IMR-90 (cell line): ENCODE measurements around the gene MLLT3. TPM values are rescaled to one million over a fixed set of nuclear protein-coding genes. Genes with fewer than 3 reads are reported as not detected.

Source experiments
- ATAC-seq: fragments of 200-7000 bp; cut with Tn5 transposase; 2 replicates; pipeline ENCODE4 v1.9.1; 2020; ENCODE audit warnings: low read depth, mild to moderate bottlenecking, moderate library complexity
- BruUV-seq: library from RNA; stranded (reverse); fragments of 400-500 nt; replicated peaks from 2 replicates; lab custom pipeline; 2021; lab: Mats Ljungman, UMichigan
- CTCF ChIA-PET: fragments of 300-600 bp; formaldehyde crosslinking; extraction: SDS; loops from one replicate; lab custom pipeline; 2021; ENCODE audit warnings: antibody characterized with exemption; lab: Yijun Ruan, JAX
- POLR2A ChIA-PET: fragments of 300-600 bp; sonication (Branson Sonifier 250); formaldehyde crosslinking; loops from one replicate; lab custom pipeline; 2022; ENCODE audit warnings: antibody characterized with exemption; ENCODE audit not compliant: unreplicated experiment; lab: Charles Lee
- DNase-seq: peaks from one replicate; pipeline ENCODE4 v3.0.0; 2013
- H2AFZ ChIP-seq: replicated peaks from 2 replicates; pipeline ENCODE3; 2013; ENCODE audit warnings: low read length, mild to moderate bottlenecking; ENCODE audit not compliant: poor library complexity
- H2AK5ac ChIP-seq: 2 replicates; pipeline ENCODE4 v1.6.1; 2013; ENCODE audit warnings: low read depth, low read length, inconsistent platforms
- H2AK9ac ChIP-seq: replicated peaks from 2 replicates; pipeline ENCODE3; 2013; ENCODE audit warnings: mild to moderate bottlenecking, low read depth, low read length, moderate library complexity; ENCODE audit not compliant: poor library complexity
- H2BK120ac ChIP-seq: 2 replicates; pipeline ENCODE4 v1.6.1; 2013; ENCODE audit warnings: low read depth, low read length, inconsistent platforms
- H2BK15ac ChIP-seq: 3 replicates; pipeline ENCODE4 v1.6.1; 2013; ENCODE audit warnings: low read depth, low read length, inconsistent platforms
- H2BK20ac ChIP-seq: 2 replicates; pipeline ENCODE4 v1.6.1; 2013; ENCODE audit warnings: low read depth, mild to moderate bottlenecking, inconsistent platforms, low read length, moderate library complexity
- H2BK5ac ChIP-seq: 2 replicates; pipeline ENCODE4 v1.6.1; 2013; ENCODE audit warnings: mild to moderate bottlenecking, low read depth, low read length, inconsistent platforms; ENCODE audit not compliant: poor library complexity, severe bottlenecking
- H3K14ac ChIP-seq: replicated peaks from 2 replicates; pipeline ENCODE4 v1.6.1; 2013; ENCODE audit warnings: low read depth, low read length, inconsistent platforms
- H3K18ac ChIP-seq: 2 replicates; pipeline ENCODE4 v1.6.1; 2013; ENCODE audit warnings: low read depth, low read length, control low read depth
- H3K23ac ChIP-seq: 2 replicates; pipeline ENCODE4 v1.6.1; 2013; ENCODE audit warnings: low read depth, low read length, inconsistent platforms
- H3K27ac ChIP-seq: 2 replicates; pipeline ENCODE4 v1.5.1; 2013; ENCODE audit warnings: mild to moderate bottlenecking, control low read depth, low read length; ENCODE audit not compliant: insufficient read depth
- H3K27me3 ChIP-seq: 2 replicates; pipeline ENCODE4 v1.6.1; 2013; ENCODE audit warnings: low read length; ENCODE audit not compliant: control insufficient read depth, insufficient read depth
- H3K36me3 ChIP-seq: 2 replicates; pipeline ENCODE4 v1.6.1; 2013; ENCODE audit warnings: low read length, mixed read lengths; ENCODE audit not compliant: control insufficient read depth, insufficient read depth
- H3K4ac ChIP-seq: 2 replicates; pipeline ENCODE4 v1.6.1; 2013; ENCODE audit warnings: low read depth, low read length, inconsistent platforms
- H3K4me1 ChIP-seq: 2 replicates; pipeline ENCODE4 v1.6.1; 2013; ENCODE audit warnings: low read length, mixed read lengths; ENCODE audit not compliant: control insufficient read depth, insufficient read depth
- H3K4me2 ChIP-seq: 2 replicates; pipeline ENCODE4 v1.6.1; 2013; ENCODE audit warnings: low read depth, mild to moderate bottlenecking, control low read depth, low read length, moderate library complexity
- H3K4me3 ChIP-seq: 2 replicates; pipeline ENCODE4 v1.5.1; 2013; ENCODE audit warnings: low read depth, mild to moderate bottlenecking, control low read depth, low read length, moderate library complexity; ENCODE audit not compliant: insufficient read depth
- H3K56ac ChIP-seq: 2 replicates; pipeline ENCODE4 v1.6.1; 2013; ENCODE audit warnings: low read length, inconsistent platforms; ENCODE audit not compliant: insufficient read depth; ENCODE audit errors: extremely low read depth
- H3K79me1 ChIP-seq, 2 experiments: 2 replicates each; pipeline ENCODE4 v1.6.1; 2013; ENCODE audit warnings: low read length in 2 of 2, inconsistent platforms in 1 of 2, low read depth in 1 of 2
- H3K9ac ChIP-seq: 2 replicates; pipeline ENCODE4 v1.6.1; 2013; ENCODE audit warnings: low read depth, low read length, control low read depth
- H3K9me1 ChIP-seq: 2 replicates; pipeline ENCODE4 v1.6.1; 2013; ENCODE audit warnings: low read length, inconsistent platforms; ENCODE audit not compliant: insufficient read depth
- H3K9me3 ChIP-seq: 2 replicates; pipeline ENCODE4 v1.6.1; 2013; ENCODE audit warnings: low read length; ENCODE audit not compliant: control insufficient read depth, insufficient read depth
- H4K20me1 ChIP-seq: 2 replicates; pipeline ENCODE4 v1.6.1; 2013; ENCODE audit warnings: low read length, inconsistent platforms; ENCODE audit not compliant: insufficient read depth
- H4K5ac ChIP-seq: 2 replicates; pipeline ENCODE4 v1.6.1; 2013; ENCODE audit warnings: mild to moderate bottlenecking, low read depth, low read length, control low read depth
- H4K8ac ChIP-seq, 2 experiments: 2 replicates each; pipeline ENCODE4 v1.6.1; 2013; ENCODE audit warnings: low read depth in 2 of 2, low read length in 2 of 2, control low read depth in 1 of 2, inconsistent platforms in 1 of 2
- H4K91ac ChIP-seq: 2 replicates; pipeline ENCODE4 v1.6.1; 2013; ENCODE audit warnings: low read depth, low read length, inconsistent platforms; ENCODE audit not compliant: insufficient read depth
- BHLHE40 ChIP-seq: fragments of 150-350 bp; IDR thresholded peaks from 2 replicates; pipeline ENCODE4 v1.6.1; 2016; ENCODE audit warnings: mild to moderate bottlenecking, low read depth, low read length
- CEBPB ChIP-seq: IDR thresholded peaks from 2 replicates; pipeline ENCODE4 v1.6.1; 2012; ENCODE audit warnings: low read depth, low read length, improper control_type of control experiment
- CTCF ChIP-seq: conservative IDR thresholded peaks from 2 replicates; pipeline ENCODE4 v1.5.1; 2012; ENCODE audit warnings: mild to moderate bottlenecking, low read depth, low read length, improper control_type of control experiment
- FOS ChIP-seq: fragments of 150-350 bp; IDR thresholded peaks from 2 replicates; pipeline ENCODE4 v1.6.1; 2016; ENCODE audit warnings: low read depth, low read length
- MAZ ChIP-seq: IDR thresholded peaks from 2 replicates; pipeline ENCODE4 v1.6.1; 2012; ENCODE audit warnings: low read depth, mild to moderate bottlenecking, low read length, improper control_type of control experiment, moderate library complexity, borderline replicate concordance
- MXI1 ChIP-seq: IDR thresholded peaks from 2 replicates; pipeline ENCODE4 v1.6.1; 2012; ENCODE audit warnings: low read depth, mild to moderate bottlenecking, low read length, moderate library complexity, borderline replicate concordance
- POLR2A ChIP-seq: IDR thresholded peaks from 2 replicates; pipeline ENCODE4 v1.6.1; 2012; ENCODE audit warnings: mild to moderate bottlenecking, low read depth, low read length
- WGBS, 2 experiments: methylation state at CpG; one replicate each; pipeline versions ENCODE4 v1.1.5 to v1.1.7; 2013; ENCODE audit warnings: missing lambda C conversion rate in 2 of 2; ENCODE audit not compliant: insufficient read length in 1 of 2; ENCODE audit errors: extremely low coverage in 2 of 2; 5-methylcytosine and 5-hydroxymethylcytosine counted together
- dilution Hi-C: fragments of 300-500 bp; cut with HindIII; formaldehyde crosslinking; loops from one replicate; pipeline ENCODE4 v1.14.3; 2018; ENCODE audit warnings: low sequenced_read_pairs; ENCODE audit not compliant: unreplicated experiment
- in situ Hi-C: fragments of 300-500 bp; cut with MboI; formaldehyde crosslinking; loops from 3 replicates; pipeline ENCODE4 v1.14.3; 2019; ENCODE audit warnings: low sequenced_read_pairs, inconsistent platforms, mixed read lengths
- intact Hi-C: fragments of 100-400 bp; cut with micrococcal nuclease; formaldehyde crosslinking; loops from 2 replicates; pipeline ENCODE4 v1.10.0; 2022
- polyA plus RNA-seq, 3 experiments: library from polyadenylated mRNA; depleted of rRNA; stranded (reverse); fragments of >200 nt; gene quantifications; 2 replicates each; pipeline ENCODE4 v1.2.3, GENCODE V29; 2012; ENCODE audit warnings: low replicate concordance in 1 of 3
- total RNA-seq: library from RNA; depleted of rRNA; stranded (reverse); fragments of >200 nt; gene quantifications from 2 replicates; pipeline ENCODE4 v1.2.3, GENCODE V29; 2012

MLLT3 gene
- total and polyA plus RNA-seq, 2 of the 4 experiments (the other 2 are of a cell fraction), result 10.4 to 21.1 TPM

- no peak overlapping the region; the same call in 1 of the 2 replicates for H3K4me3 ChIP-seq
- peaks cover 2% of the 10 kb centered on the region; the same call in 1 of the 2 replicates for H3K9me3 ChIP-seq
- ATAC-seq (peak; percentile 94), DNase-seq (peak; percentile 87)
- TF ChIP-seq POLR2A (no peak), CEBPB (peak; percentile 78), CTCF (no peak), MAZ (no peak), BHLHE40 (peak; percentile 52; the same call in 1 of the 2 replicates), MXI1 (no peak), FOS (peak; percentile 95)
- H3K4me1 ChIP-seq, result peaks cover 6% of the 10 kb centered on the region
- POLR2A ChIA-PET, result interaction anchor here (0.6 kb wide), 2 partner anchors 48 to 114 kb away, joined by 5 to 6 read pairs; partner anchors contain the start of gene FOCAD
- H3K14ac ChIP-seq, result 0 out of 2 replicates have a peak overlapping the region, but pooled peaks have one; percentile 77
- no peaks in the 10 kb centered on the region for H4K20me1 ChIP-seq
- peak overlapping the region; percentile 1; the same call in 1 of the 2 replicates for H4K5ac ChIP-seq
- in situ Hi-C loops, result no loop called here
- intact Hi-C loops, result loop anchor here (2.0 kb wide), 1 partner anchor 34 kb away; no protein-coding TSS in a partner anchor
- H3K23ac ChIP-seq, result no peak overlapping the region; the same call in 1 of the 2 replicates
- no peak overlapping the region for H4K91ac ChIP-seq
- CTCF ChIA-PET, result no interaction called here
- peak overlapping the region; percentile 69; the same call in 1 of the 2 replicates for H2BK20ac ChIP-seq
- no peak overlapping the region for H2AK9ac ChIP-seq
- 0 out of 3 replicates have a peak overlapping the region, but pooled peaks have one; percentile 86 for H2BK15ac ChIP-seq
- H2BK120ac ChIP-seq, result peak overlapping the region; percentile 50; the same call in 1 of the 2 replicates
- peak overlapping the region; percentile 58; the same call in 1 of the 2 replicates for H3K9ac ChIP-seq
- peak overlapping the region; percentile 58; the same call in 1 of the 2 replicates for H3K27ac ChIP-seq
- peak overlapping the region; percentile 34; the same call in 1 of the 2 replicates for H3K4ac ChIP-seq
- peak overlapping the region; percentile 85 for H3K4me2 ChIP-seq
- WGBS, 2 experiments, result no CpG with 5 or more reads among the region's 1 CpG
- H2BK5ac ChIP-seq, result peak overlapping the region; percentile 96
- no TSS peak for BruUV-seq
- H3K36me3 ChIP-seq, result no peaks in the 10 kb centered on the region
- no peak overlapping the region for H2AFZ ChIP-seq
- no peak overlapping the region; the same call in 1 of the 2 replicates for H3K18ac ChIP-seq
- no peak overlapping the region; a peak in 1 of 4 replicates for H4K8ac ChIP-seq
- no peaks in the 10 kb centered on the region for H3K27me3 ChIP-seq
- dilution Hi-C loops, result no loop called here
- H2AK5ac ChIP-seq, result no peak overlapping the region
- H3K56ac ChIP-seq, result no peak overlapping the region
- peaks cover 4% of the 10 kb centered on the region for H3K9me1 ChIP-seq
- H3K79me1 ChIP-seq, result peaks cover 20 to 42% of the 10 kb centered on the region in 2 experiments
Measured at GRCh38 chr9:20570756-20571155, 51.5 kb downstream of the MLLT3 start.
